MM.1S (cell line): ENCODE measurements around the gene ZFYVE28.

Experiments used
- DNase-seq: peaks from one replicate; pipeline ENCODE4 v3.0.0-alpha.2; 2015
- H2AFZ ChIP-seq: fragments of 300-600 bp; sonication (generic); 2 replicates; pipeline ENCODE4 v1.6.0; 2016; ENCODE audit warnings: antibody characterized with exemption, low read length
- H3F3A ChIP-seq: fragments of 300-600 bp; sonication (generic); 2 replicates; pipeline ENCODE4 v1.6.1; 2016; ENCODE audit warnings: mild to moderate bottlenecking, antibody characterized with exemption, low read length, moderate library complexity, mixed read lengths; ENCODE audit not compliant: insufficient read depth
- H3K27ac ChIP-seq: fragments of 300-600 bp; sonication (generic); 2 replicates; pipeline ENCODE4 v1.5.1; 2016; ENCODE audit warnings: mild to moderate bottlenecking, low read length
- H3K27me3 ChIP-seq: fragments of 300-600 bp; sonication (generic); replicated peaks from 2 replicates; pipeline ENCODE4 v1.6.0; 2016; ENCODE audit warnings: low read length; ENCODE audit not compliant: insufficient read depth
- H3K36me3 ChIP-seq: fragments of 300-600 bp; sonication (generic); replicated peaks from 2 replicates; pipeline ENCODE4 v1.6.1; 2016; ENCODE audit warnings: mild to moderate bottlenecking, low read length, mixed read lengths; ENCODE audit not compliant: insufficient read depth
- H3K4me1 ChIP-seq: fragments of 300-600 bp; sonication (generic); 2 replicates; pipeline ENCODE4 v1.6.1; 2016; ENCODE audit warnings: low read length, mixed read lengths
- H3K4me2 ChIP-seq: fragments of 300-600 bp; sonication (generic); 2 replicates; pipeline ENCODE4 v1.6.0; 2016; ENCODE audit warnings: low read depth, low read length
- H3K4me3 ChIP-seq: fragments of 300-600 bp; sonication (generic); 2 replicates; pipeline ENCODE4 v1.5.1; 2016; ENCODE audit warnings: low read length, mixed read lengths
- H3K79me2 ChIP-seq: fragments of 300-600 bp; sonication (generic); 2 replicates; pipeline ENCODE4 v1.6.1; 2016; ENCODE audit warnings: mixed run types, low read length, mixed read lengths
- H3K9ac ChIP-seq: fragments of 300-600 bp; sonication (generic); 2 replicates; pipeline ENCODE4 v1.6.1; 2016; ENCODE audit warnings: low read length, mixed read lengths
- H3K9me2 ChIP-seq: fragments of 300-600 bp; sonication (generic); replicated peaks from 2 replicates; pipeline ENCODE4 v1.6.1; 2016; ENCODE audit warnings: mild to moderate bottlenecking, low read length, mixed read lengths; ENCODE audit not compliant: insufficient read depth
- H3K9me3 ChIP-seq: fragments of 300-600 bp; sonication (generic); replicated peaks from 2 replicates; pipeline ENCODE4 v1.6.1; 2016; ENCODE audit warnings: mild to moderate bottlenecking, low read length, mixed read lengths; ENCODE audit not compliant: insufficient read depth
- H4K20me1 ChIP-seq: fragments of 300-600 bp; sonication (generic); 2 replicates; pipeline ENCODE4 v1.6.1; 2016; ENCODE audit warnings: mild to moderate bottlenecking, low read length, moderate library complexity, mixed read lengths; ENCODE audit not compliant: insufficient read depth
- EZH2 ChIP-seq: fragments of 300-600 bp; sonication (generic); optimal IDR thresholded peaks from 2 replicates; pipeline ENCODE3; 2017; ENCODE audit warnings: low read depth, mild to moderate bottlenecking, antibody characterized with exemption, low read length, mixed read lengths
- EZH2phosphoT487 ChIP-seq: fragments of 300-600 bp; sonication (generic); IDR thresholded peaks from 2 replicates; pipeline ENCODE4 v1.6.1; 2018; ENCODE audit warnings: antibody characterized with exemption, low read length
- TF ChIP-seq, protein P1 (sequence below): fragments of 300-600 bp; sonication (generic); IDR thresholded peaks from 2 replicates; pipeline ENCODE4 v1.5.1; 2016; ENCODE audit warnings: antibody characterized with exemption, low read length, mixed read lengths

Gene ZFYVE28

DNA sequence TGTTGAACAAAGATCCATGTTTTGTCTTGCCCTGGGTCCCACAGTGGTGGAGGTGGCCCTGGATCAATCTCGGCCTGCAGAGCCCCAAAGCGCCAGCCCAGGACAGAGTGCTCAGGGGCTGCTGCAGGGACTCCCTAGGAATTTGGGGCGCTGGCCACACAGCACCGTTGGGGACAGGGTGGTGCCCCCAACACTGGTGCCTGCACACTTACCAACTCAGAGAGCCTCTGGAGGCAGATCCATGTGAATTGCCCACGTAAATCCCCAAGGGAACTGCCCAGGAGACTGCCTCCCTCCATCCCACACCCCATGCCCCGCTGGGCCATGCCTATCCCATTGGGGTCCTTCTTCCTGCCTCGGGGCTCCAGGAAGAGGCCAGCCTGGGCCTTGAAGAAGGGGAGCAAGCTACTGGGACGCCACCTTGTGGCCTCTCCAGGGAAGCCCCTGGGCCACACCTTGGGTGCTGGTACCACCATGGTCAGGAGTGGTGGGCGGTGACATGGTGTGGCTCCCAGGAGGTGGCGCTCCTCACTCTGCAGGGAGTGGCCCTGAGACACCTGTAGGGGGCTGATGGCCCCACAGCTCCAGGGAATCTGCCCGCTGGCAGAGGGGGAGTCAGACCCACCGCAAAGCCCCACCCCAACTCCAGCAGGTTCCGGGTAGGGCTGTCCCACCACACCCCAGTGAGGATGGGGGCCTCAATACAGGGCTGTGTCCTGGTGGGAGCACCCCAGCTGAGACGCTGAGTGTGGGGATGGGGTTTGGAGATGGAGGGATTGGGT is 23.1 kb upstream of the ZFYVE28 start:
- no peak for TF ChIP-seq EZH2
- TF ChIP-seq, protein P1, sequence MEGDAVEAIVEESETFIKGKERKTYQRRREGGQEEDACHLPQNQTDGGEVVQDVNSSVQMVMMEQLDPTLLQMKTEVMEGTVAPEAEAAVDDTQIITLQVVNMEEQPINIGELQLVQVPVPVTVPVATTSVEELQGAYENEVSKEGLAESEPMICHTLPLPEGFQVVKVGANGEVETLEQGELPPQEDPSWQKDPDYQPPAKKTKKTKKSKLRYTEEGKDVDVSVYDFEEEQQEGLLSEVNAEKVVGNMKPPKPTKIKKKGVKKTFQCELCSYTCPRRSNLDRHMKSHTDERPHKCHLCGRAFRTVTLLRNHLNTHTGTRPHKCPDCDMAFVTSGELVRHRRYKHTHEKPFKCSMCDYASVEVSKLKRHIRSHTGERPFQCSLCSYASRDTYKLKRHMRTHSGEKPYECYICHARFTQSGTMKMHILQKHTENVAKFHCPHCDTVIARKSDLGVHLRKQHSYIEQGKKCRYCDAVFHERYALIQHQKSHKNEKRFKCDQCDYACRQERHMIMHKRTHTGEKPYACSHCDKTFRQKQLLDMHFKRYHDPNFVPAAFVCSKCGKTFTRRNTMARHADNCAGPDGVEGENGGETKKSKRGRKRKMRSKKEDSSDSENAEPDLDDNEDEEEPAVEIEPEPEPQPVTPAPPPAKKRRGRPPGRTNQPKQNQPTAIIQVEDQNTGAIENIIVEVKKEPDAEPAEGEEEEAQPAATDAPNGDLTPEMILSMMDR, result peak; percentile 99
- Histone ChIP-seq H3K9ac (peak overlapping the region; percentile 15; the same call in 1 of the 2 replicates), H3K9me2 (no peaks in the 10 kb centered on the region), H3K27ac (no peak overlapping the region), H3K4me3 (no peak overlapping the region), H3K4me2 (peak overlapping the region; percentile 76), H3K27me3 (no peaks in the 10 kb centered on the region), H3F3A (no peaks in the 10 kb centered on the region), H3K4me1 (peaks cover 4% of the 10 kb centered on the region), H3K36me3 (no peaks in the 10 kb centered on the region), H2AFZ (peak overlapping the region; percentile 93), H4K20me1 (no peaks in the 10 kb centered on the region), H3K9me3 (no peaks in the 10 kb centered on the region), H3K79me2 (no peaks in the 10 kb centered on the region)
- peak; percentile 82 for DNase-seq

DNA sequence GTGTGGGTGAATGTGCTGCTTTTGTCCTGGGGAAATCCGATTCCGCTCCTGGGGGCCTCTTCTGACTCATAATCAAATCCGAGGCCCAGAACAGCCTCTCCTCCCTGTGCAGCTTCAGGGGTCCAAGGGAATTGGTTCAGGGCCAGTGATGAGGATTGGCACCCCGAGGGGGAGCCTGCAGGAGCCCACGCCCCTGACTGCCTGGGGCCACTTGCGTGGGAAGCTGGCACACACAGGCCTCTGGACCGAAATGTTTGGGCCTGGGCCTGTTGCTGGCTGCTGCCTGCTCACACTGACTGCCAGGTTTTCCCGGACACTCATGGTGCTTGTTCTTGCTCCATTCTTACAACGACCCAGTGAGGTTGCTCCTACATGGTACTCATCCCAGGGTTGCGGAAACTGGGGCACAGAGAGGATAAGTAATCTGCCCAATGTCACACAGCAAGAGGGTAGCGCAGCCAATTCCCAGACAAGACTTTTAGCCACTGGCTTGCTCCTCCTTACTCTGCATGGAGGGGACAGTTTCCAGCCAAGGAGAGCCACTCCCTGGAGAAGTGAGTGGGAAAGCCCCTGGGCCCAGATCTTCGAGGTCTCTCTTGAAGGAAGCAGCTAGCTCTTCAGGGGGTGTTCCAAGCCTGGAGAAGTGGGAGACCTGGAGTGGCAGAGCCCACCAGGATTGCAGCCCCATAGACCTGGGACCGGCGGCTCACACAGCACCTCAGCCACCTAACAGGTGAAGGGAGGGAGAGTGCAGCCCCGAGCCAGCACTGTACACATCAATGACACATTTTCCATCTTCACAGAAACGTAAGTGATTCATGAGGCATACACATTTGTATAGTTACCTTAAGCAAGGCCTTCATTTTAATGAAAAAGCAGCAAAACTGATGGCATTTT is 20.6 kb upstream of the ZFYVE28 start:
- H3K9ac ChIP-seq, result no peak overlapping the region
- no peak overlapping the region for H3K27ac ChIP-seq
- H3K9me2 ChIP-seq, result no peaks in the 10 kb centered on the region
- no peak overlapping the region for H3K4me3 ChIP-seq
- H3K27me3 ChIP-seq, result 0 out of 2 replicates have a peak, but pooled peaks cover 3% of the 10 kb centered on the region
- no peak overlapping the region for H2AFZ ChIP-seq
- no peaks in the 10 kb centered on the region for H4K20me1 ChIP-seq
- H3K9me3 ChIP-seq, result no peaks in the 10 kb centered on the region
- H3K36me3 ChIP-seq, result no peaks in the 10 kb centered on the region
- peaks cover 4% of the 10 kb centered on the region for H3K4me1 ChIP-seq
- no peaks in the 10 kb centered on the region for H3F3A ChIP-seq
- TF ChIP-seq EZH2 (no peak), EZH2phosphoT487 (no peak)
- TF ChIP-seq, protein P1, result no peak
- H3K79me2 ChIP-seq, result no peaks in the 10 kb centered on the region
- H3K4me2 ChIP-seq, result no peak overlapping the region
- DNase-seq, result no peak

DNA sequence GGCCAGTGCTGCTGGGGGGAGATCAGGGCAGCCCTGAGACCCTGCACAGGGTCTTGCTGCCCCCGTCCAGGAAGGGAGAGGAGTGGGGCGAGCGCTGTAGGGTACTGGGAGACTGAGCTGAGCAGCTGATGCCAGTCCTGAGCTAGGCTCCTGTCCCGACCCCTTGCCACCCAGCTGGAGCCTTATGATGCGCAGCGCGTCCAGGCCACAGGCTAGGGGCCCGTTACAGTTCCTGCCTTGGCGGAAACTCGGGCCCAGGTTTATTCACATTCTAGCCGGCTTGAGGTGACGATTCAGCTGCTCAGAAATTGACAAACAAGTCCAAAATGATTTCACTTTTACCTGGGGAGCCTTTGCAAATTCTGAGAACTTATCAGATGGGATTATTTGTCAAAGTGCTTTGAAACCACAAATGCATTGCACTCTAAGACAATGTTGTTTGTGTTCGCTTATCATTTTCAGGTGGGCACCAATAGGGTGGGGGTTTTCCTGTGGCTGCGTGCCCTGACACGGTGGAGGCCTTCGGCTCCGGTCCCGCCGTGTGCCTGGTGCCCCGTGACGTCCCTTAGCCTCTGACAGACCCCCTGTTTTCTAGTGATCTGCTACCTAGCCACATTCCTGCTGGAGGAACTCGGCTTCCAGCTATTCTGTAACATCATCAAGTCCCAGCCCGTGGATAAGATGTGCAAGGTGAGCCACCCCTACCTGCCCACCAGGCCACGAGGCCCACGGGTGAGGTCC is 19.2 kb upstream of the ZFYVE28 start:
- H3K79me2 ChIP-seq, result no peaks in the 10 kb centered on the region
- H3K4me3 ChIP-seq, result no peak overlapping the region
- H3K9ac ChIP-seq, result no peak overlapping the region
- no peaks in the 10 kb centered on the region for H4K20me1 ChIP-seq
- H3K9me3 ChIP-seq, result no peaks in the 10 kb centered on the region
- 0 out of 2 replicates have a peak, but pooled peaks cover 6% of the 10 kb centered on the region for H3K27me3 ChIP-seq
- H2AFZ ChIP-seq, result no peak overlapping the region
- H3K36me3 ChIP-seq, result no peaks in the 10 kb centered on the region
- TF ChIP-seq EZH2phosphoT487, result no peak
- no peak for TF ChIP-seq EZH2
- TF ChIP-seq, protein P1, result no peak
- no peak for DNase-seq
- no peak overlapping the region for H3K4me2 ChIP-seq
- H3K4me1 ChIP-seq, result peaks cover 4% of the 10 kb centered on the region
- no peaks in the 10 kb centered on the region for H3F3A ChIP-seq
- H3K9me2 ChIP-seq, result no peaks in the 10 kb centered on the region
- no peak overlapping the region for H3K27ac ChIP-seq
